HepG2 (cell line): ENCODE data around the gene MYH15.

Source experiments
- CREM ChIP-seq, 2 experiments: sonication (generic) in 1 of 2; formaldehyde crosslinking in 1 of 2; IDR thresholded peaks; 2 replicates each; pipeline versions ENCODE4 v1.4.0 to v1.6.1; 2016 to 2020; ENCODE audit warnings: antibody characterized with exemption in 1 of 2, mild to moderate bottlenecking in 1 of 2, missing genetic modification reagents in 1 of 2
- CTCF ChIP-seq: sonication (generic); formaldehyde crosslinking; IDR thresholded peaks from 2 replicates; pipeline ENCODE4 v1.5.0; 2020; ENCODE audit warnings: mild to moderate bottlenecking, missing genetic modification reagents, moderate library complexity
- FOXA3 ChIP-seq: IDR thresholded peaks from 2 replicates; pipeline ENCODE4 v1.6.1; 2016; ENCODE audit warnings: missing genetic modification reagents, missing compliant biosample characterization
- HNRNPUL1 ChIP-seq: fragments of 200-400 bp; formaldehyde crosslinking; IDR thresholded peaks from 2 replicates; pipeline ENCODE4 v1.6.1; 2017; ENCODE audit warnings: low read depth, mild to moderate bottlenecking, low read length, moderate library complexity
- NCOA2 ChIP-seq: sonication (generic); formaldehyde crosslinking; IDR thresholded peaks from 2 replicates; pipeline ENCODE4 v1.8.0; 2022; ENCODE audit warnings: inconsistent platforms
- NR2C2 ChIP-seq: sonication (generic); formaldehyde crosslinking; IDR thresholded peaks from 2 replicates; pipeline ENCODE4 v1.4.0; 2020; ENCODE audit warnings: missing genetic modification reagents, mild to moderate bottlenecking, moderate library complexity, borderline replicate concordance
- PHB2 ChIP-seq: fragments of 450-650 bp; IDR thresholded peaks from 2 replicates; pipeline ENCODE4 v1.6.1; 2018; ENCODE audit not compliant: partially characterized antibody
- POLR2AphosphoS2 ChIP-seq: IDR thresholded peaks from 2 replicates; pipeline ENCODE4 v1.6.1; 2011; ENCODE audit warnings: low read depth, low read length, improper control_type of control experiment
- PRPF4 ChIP-seq: fragments of 200-400 bp; formaldehyde crosslinking; IDR thresholded peaks from 2 replicates; pipeline ENCODE4 v1.6.1; 2016; ENCODE audit warnings: low read length, low read depth; ENCODE audit not compliant: poor library complexity, severe bottlenecking
- ZFAT ChIP-seq: sonication (generic); formaldehyde crosslinking; conservative IDR thresholded peaks from 2 replicates; pipeline ENCODE4 v1.8.1; 2023; ENCODE audit warnings: missing genetic modification reagents, inconsistent platforms
- ZFP1 ChIP-seq: IDR thresholded peaks from 2 replicates; pipeline ENCODE4 v1.6.1; 2016
- ZNF10 ChIP-seq: sonication (generic); formaldehyde crosslinking; IDR thresholded peaks from 2 replicates; pipeline ENCODE4 v1.4.0; 2020; ENCODE audit warnings: mild to moderate bottlenecking, low read depth, missing genetic modification reagents, borderline replicate concordance
- TF ChIP-seq, protein P1 (sequence below): sonication (generic); formaldehyde crosslinking; IDR thresholded peaks from 2 replicates; pipeline ENCODE4 v1.4.0; 2020; ENCODE audit warnings: missing genetic modification reagents

GRCh38 chr3:108432431-108432830 lies 78.0 kb downstream of the MYH15 start:
- no peak for TF ChIP-seq CTCF (CRISPR knock-in tag)
- no peak for TF ChIP-seq ZFAT (CRISPR knock-in tag)
- no peak for TF ChIP-seq HNRNPUL1
- no peak for TF ChIP-seq NR2C2 (CRISPR knock-in tag)
- TF ChIP-seq FOXA3 (CRISPR knock-in tag): no peak
- no peak for TF ChIP-seq NCOA2 (CRISPR knock-in tag)
- no peak for TF ChIP-seq CREM (IDR thresholded peaks at IDR 0.05)
- no peak for TF ChIP-seq CREM (CRISPR knock-in tag; IDR thresholded peaks at IDR 0.05)
- no peak for TF ChIP-seq POLR2AphosphoS2
- TF ChIP-seq, protein P1, sequence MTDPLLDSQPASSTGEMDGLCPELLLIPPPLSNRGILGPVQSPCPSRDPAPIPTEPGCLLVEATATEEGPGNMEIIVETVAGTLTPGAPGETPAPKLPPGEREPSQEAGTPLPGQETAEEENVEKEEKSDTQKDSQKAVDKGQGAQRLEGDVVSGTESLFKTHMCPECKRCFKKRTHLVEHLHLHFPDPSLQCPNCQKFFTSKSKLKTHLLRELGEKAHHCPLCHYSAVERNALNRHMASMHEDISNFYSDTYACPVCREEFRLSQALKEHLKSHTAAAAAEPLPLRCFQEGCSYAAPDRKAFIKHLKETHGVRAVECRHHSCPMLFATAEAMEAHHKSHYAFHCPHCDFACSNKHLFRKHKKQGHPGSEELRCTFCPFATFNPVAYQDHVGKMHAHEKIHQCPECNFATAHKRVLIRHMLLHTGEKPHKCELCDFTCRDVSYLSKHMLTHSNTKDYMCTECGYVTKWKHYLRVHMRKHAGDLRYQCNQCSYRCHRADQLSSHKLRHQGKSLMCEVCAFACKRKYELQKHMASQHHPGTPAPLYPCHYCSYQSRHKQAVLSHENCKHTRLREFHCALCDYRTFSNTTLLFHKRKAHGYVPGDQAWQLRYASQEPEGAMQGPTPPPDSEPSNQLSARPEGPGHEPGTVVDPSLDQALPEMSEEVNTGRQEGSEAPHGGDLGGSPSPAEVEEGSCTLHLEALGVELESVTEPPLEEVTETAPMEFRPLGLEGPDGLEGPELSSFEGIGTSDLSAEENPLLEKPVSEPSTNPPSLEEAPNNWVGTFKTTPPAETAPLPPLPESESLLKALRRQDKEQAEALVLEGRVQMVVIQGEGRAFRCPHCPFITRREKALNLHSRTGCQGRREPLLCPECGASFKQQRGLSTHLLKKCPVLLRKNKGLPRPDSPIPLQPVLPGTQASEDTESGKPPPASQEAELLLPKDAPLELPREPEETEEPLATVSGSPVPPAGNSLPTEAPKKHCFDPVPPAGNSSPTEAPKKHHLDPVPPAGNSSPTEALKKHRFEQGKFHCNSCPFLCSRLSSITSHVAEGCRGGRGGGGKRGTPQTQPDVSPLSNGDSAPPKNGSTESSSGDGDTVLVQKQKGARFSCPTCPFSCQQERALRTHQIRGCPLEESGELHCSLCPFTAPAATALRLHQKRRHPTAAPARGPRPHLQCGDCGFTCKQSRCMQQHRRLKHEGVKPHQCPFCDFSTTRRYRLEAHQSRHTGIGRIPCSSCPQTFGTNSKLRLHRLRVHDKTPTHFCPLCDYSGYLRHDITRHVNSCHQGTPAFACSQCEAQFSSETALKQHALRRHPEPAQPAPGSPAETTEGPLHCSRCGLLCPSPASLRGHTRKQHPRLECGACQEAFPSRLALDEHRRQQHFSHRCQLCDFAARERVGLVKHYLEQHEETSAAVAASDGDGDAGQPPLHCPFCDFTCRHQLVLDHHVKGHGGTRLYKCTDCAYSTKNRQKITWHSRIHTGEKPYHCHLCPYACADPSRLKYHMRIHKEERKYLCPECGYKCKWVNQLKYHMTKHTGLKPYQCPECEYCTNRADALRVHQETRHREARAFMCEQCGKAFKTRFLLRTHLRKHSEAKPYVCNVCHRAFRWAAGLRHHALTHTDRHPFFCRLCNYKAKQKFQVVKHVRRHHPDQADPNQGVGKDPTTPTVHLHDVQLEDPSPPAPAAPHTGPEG: no peak
- TF ChIP-seq PHB2: no peak
- no peak for TF ChIP-seq ZNF10 (CRISPR knock-in tag)
- no peak for TF ChIP-seq ZFP1 (CRISPR knock-in tag)
- no peak for TF ChIP-seq PRPF4
